AG04450 (cell line): ENCODE measurements around the gene TRPC6. TPM values are rescaled to one million over a fixed set of nuclear protein-coding genes. Genes with fewer than 3 reads are reported as not detected.

ENCODE experiments used
- CTCF ChIA-PET: fragments of 300-600, 350-600 bp; formaldehyde crosslinking; extraction: SDS; loops from one replicate; lab custom pipeline; 2022; ENCODE audit warnings: antibody characterized with exemption, inconsistent platforms; lab: Charles Lee
- POLR2A ChIA-PET: fragments of 350-600 bp; formaldehyde crosslinking; extraction: SDS; loops from one replicate; lab custom pipeline; 2021; ENCODE audit warnings: antibody characterized with exemption, inconsistent platforms; lab: Yijun Ruan, JAX
- DNase-seq: peaks from one replicate; pipeline ENCODE4 v3.0.0-alpha.2; 2011; ENCODE audit warnings: low read depth, low spot score
- H3K27ac ChIP-seq: one replicate; pipeline ENCODE4 v1.5.1; 2012; ENCODE audit warnings: low read depth, low read length, control low read depth
- H3K27me3 ChIP-seq: one replicate; pipeline ENCODE4 v1.6.0; 2012; ENCODE audit warnings: low read length; ENCODE audit not compliant: control insufficient read depth, insufficient read depth
- H3K4me3 ChIP-seq: 2 replicates; pipeline ENCODE4 v1.5.1; 2011; ENCODE audit warnings: mild to moderate bottlenecking, low read depth, low read length, control low read depth
- H3K9me3 ChIP-seq: 2 replicates; pipeline ENCODE4 v1.5.1; 2012; ENCODE audit warnings: low read length; ENCODE audit not compliant: control insufficient read depth, insufficient read depth
- CTCF ChIP-seq: IDR thresholded peaks from 2 replicates; pipeline ENCODE4 v1.5.1; 2011; ENCODE audit warnings: low read depth, low read length, control low read depth, inconsistent platforms
- polyA plus RNA-seq: library from polyadenylated mRNA; depleted of rRNA; stranded (reverse); fragments of >200 nt; gene quantifications from 2 replicates; pipeline ENCODE4 v1.2.3, GENCODE V29; 2011

Gene TRPC6
- polyA plus RNA-seq, 1 experiment, result 5.6 TPM

- TF ChIP-seq CTCF, result no peak
- ChIA-PET POLR2A (no interaction called here), CTCF (interaction anchor here (0.6 to 0.7 kb wide), 2 partner anchors 29 to 50 kb away, joined by 3 read pairs; no protein-coding TSS in a partner anchor)
- Histone ChIP-seq H3K9me3 (no peaks in the 10 kb centered on the region), H3K27me3 (no peaks in the 10 kb centered on the region), H3K27ac (no peak overlapping the region), H3K4me3 (no peak overlapping the region)
- no peak for DNase-seq
These were observed 105.9 kb downstream of the TRPC6 start for GRCh38 chr11:101477926-101478325.

DNA sequence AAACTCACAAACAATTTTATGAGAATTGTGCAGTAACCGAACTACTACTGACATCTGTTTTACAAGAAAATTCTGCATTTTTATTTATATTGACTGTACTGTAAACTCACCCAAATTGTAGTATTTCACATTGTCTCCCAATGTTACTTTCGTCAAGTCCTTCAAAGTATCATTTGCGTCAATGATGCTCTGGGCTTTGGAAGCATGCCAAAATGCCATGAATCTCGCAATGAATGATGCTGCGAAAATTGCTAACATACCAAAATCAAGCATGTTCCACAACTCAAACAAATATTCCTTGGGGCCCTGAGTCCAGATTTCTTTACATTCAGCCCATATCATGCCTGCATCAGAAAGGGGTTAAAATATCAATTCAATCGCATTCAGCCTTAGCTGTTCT is 107.6 kb downstream of the TRPC6 start:
- Histone ChIP-seq H3K9me3 (no peaks in the 10 kb centered on the region), H3K27me3 (no peaks in the 10 kb centered on the region), H3K27ac (no peak overlapping the region), H3K4me3 (no peak overlapping the region)
- no peak for TF ChIP-seq CTCF
- POLR2A ChIA-PET, result no interaction called here
- CTCF ChIA-PET, result no interaction called here
- no peak for DNase-seq

DNA sequence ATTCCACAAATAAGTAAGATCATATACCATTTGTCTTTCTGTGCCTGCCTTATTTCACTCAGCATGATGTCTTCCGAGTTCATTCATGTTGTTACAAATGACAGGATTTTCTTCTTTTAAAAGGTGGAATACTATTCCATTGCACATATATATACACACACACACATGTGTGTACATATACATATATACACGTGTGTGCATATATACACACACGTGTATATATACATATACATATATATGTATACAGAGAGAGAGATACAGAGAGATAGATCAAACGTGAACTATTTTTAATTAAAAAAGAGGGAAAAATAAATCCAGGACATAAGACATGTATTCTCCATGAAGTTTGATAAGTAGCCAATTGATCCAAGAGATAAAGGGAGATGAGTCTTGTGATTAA is 108.1 kb downstream of the TRPC6 start:
- no peak for DNase-seq
- Histone ChIP-seq H3K27me3 (no peaks in the 10 kb centered on the region), H3K9me3 (no peaks in the 10 kb centered on the region), H3K4me3 (no peak overlapping the region), H3K27ac (no peak overlapping the region)
- ChIA-PET POLR2A (no interaction called here), CTCF (interaction anchor here (3.3 kb wide), 1 partner anchor 19 kb away, joined by 15 read pairs; no protein-coding TSS in a partner anchor)
- no peak for TF ChIP-seq CTCF

DNA sequence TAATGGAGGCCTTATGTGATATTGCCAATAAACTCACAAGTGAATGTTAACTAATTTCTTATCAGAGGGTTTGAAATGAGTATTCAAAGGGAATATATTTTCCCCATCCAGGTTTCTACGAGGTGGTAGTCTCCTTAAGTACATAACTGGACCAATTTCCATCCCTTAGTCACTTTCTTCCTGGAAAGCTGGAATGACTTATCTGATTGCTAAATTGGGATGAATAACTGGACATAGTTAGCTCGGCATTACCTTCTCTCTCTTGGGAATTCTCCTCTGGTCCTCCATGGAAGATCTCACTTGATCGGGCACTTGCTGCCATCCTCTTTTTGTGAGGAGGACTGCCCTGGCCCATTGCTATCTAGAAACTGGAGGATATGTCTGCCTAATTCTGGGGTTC is 109.1 kb downstream of the TRPC6 start:
- no peak overlapping the region for H3K4me3 ChIP-seq
- CTCF ChIA-PET, result interaction anchor here (3.3 kb wide), 1 partner anchor 18 kb away, joined by 15 read pairs; no protein-coding TSS in a partner anchor
- H3K27me3 ChIP-seq, result no peaks in the 10 kb centered on the region
- H3K9me3 ChIP-seq, result no peaks in the 10 kb centered on the region
- no peak overlapping the region for H3K27ac ChIP-seq
- TF ChIP-seq CTCF, result no peak
- POLR2A ChIA-PET, result no interaction called here
- no peak for DNase-seq

DNA sequence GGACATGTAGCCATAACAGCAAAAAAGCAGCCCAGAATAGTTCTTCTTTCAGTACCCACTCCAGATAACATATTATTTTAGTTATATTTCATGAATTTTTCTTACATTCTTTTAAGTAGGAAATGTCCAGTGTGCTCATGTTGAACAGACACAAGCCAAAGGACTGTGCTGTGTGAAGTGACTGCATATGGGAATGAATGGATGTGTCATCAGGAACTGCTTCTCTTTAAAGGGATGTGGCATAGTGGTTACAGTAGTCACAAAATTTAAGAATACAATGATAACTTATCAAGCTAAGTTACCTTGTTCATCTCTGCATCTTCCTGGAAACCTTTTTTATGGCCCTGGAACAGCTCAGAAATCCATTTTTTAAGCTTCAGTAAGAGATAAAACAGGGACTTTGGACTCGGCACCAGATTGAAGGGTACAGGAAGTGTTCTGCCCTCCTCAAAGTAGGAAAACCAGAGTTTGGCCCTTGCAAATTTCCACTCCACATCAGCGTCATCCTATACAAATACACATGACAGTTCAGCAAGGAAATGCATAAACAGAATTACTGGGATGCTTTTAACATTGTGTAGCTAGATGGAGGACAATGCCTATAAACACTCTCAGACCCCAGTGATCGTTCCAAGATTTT is 112.8 kb downstream of the TRPC6 start:
- ChIA-PET POLR2A (no interaction called here), CTCF (interaction anchor here (0.9 to 2.1 kb wide), 3 partner anchors 35 to 390 kb away, joined by 3 to 7 read pairs (median 4); no protein-coding TSS in a partner anchor)
- TF ChIP-seq CTCF, result no peak
- peak; percentile 42 for DNase-seq
- Histone ChIP-seq H3K27me3 (no peaks in the 10 kb centered on the region), H3K4me3 (no peak overlapping the region), H3K9me3 (no peaks in the 10 kb centered on the region), H3K27ac (peak overlapping the region; percentile 23)
